SK-N-MC (cell line): ENCODE data around the gene NIPBL.
"Not testable (repeated sequence)": the region's sequence is repeated elsewhere in the genome, so short reads cannot be mapped to it uniquely, and the experiment has no call there.

Experiments
- DNase-seq: peaks from one replicate; pipeline ENCODE4 v3.0.0-alpha.2; 2011; ENCODE audit warnings: low read depth, low spot score
- H3K27ac ChIP-seq: fragments of 200-600 bp; sonication (generic); 2 replicates; pipeline ENCODE4 v1.5.1; 2016; ENCODE audit warnings: mixed run types
- H3K36me3 ChIP-seq: fragments of 200-600 bp; sonication (generic); 2 replicates; pipeline ENCODE4 v1.6.1; 2017; ENCODE audit warnings: antibody characterized with exemption, low read length, mixed read lengths; ENCODE audit not compliant: insufficient read depth
- H3K4me3 ChIP-seq: fragments of 200-600 bp; sonication (generic); 2 replicates; pipeline ENCODE4 v1.5.1; 2016
- H3K9ac ChIP-seq: fragments of 200-600 bp; sonication (generic); 2 replicates; pipeline ENCODE4 v1.8.0; 2017; ENCODE audit warnings: mixed run types, mixed read lengths; ENCODE audit not compliant: insufficient read length
- H3K9me3 ChIP-seq: fragments of 200-600 bp; sonication (generic); 2 replicates; pipeline ENCODE4 v1.6.1; 2017; ENCODE audit warnings: low read depth, mild to moderate bottlenecking, antibody characterized with exemption, low read length, moderate library complexity, mixed read lengths
- EZH2 ChIP-seq: fragments of 200-600 bp; sonication (generic); IDR thresholded peaks from one replicate; pipeline ENCODE4 v1.6.1; 2017; ENCODE audit warnings: antibody characterized with exemption
- FOXP2 ChIP-seq: optimal IDR thresholded peaks from 2 replicates; pipeline ENCODE3; 2011; ENCODE audit warnings: mild to moderate bottlenecking, moderate library complexity; ENCODE audit not compliant: insufficient read depth; ENCODE audit errors: extremely low read length, control extremely low read depth
- POLR2AphosphoS5 ChIP-seq: IDR thresholded peaks from 2 replicates; pipeline ENCODE4 v1.6.1; 2012; ENCODE audit warnings: mild to moderate bottlenecking, low read depth, low read length, borderline replicate concordance

NIPBL gene

GRCh38 chr5:36894954-36895353, 18.4 kb downstream of the NIPBL start:
- H3K9me3 ChIP-seq = peaks cover 24% of the 10 kb centered on the region; the same call in 1 of the 2 replicates
- H3K4me3 ChIP-seq = no peak overlapping the region
- no peak overlapping the region for H3K27ac ChIP-seq
- no peak overlapping the region for H3K9ac ChIP-seq
- H3K36me3 ChIP-seq = peaks cover 26% of the 10 kb centered on the region
- no peak for TF ChIP-seq POLR2AphosphoS5
- TF ChIP-seq EZH2 = no peak
- TF ChIP-seq FOXP2 = no peak
- no peak for DNase-seq

GRCh38 chr5:36896476-36896875, 19.9 kb downstream of the NIPBL start:
- Histone ChIP-seq H3K9ac (no peak overlapping the region), H3K9me3 (peaks cover 24% of the 10 kb centered on the region; the same call in 1 of the 2 replicates), H3K27ac (no peak overlapping the region), H3K4me3 (no peak overlapping the region), H3K36me3 (peaks cover 13% of the 10 kb centered on the region; the same call in 1 of the 2 replicates)
- TF ChIP-seq POLR2AphosphoS5 = no peak
- TF ChIP-seq EZH2 = no peak
- TF ChIP-seq FOXP2 = no peak
- no peak for DNase-seq

GRCh38 chr5:36897616-36898015, 21.0 kb downstream of the NIPBL start:
- DNase-seq = no peak
- Histone ChIP-seq H3K27ac (no peak overlapping the region), H3K4me3 (no peak overlapping the region), H3K36me3 (0 out of 2 replicates have a peak, but pooled peaks cover 7% of the 10 kb centered on the region), H3K9ac (no peak overlapping the region), H3K9me3 (peaks cover 24% of the 10 kb centered on the region; the same call in 1 of the 2 replicates)
- TF ChIP-seq POLR2AphosphoS5 (no peak), FOXP2 (no peak), EZH2 (no peak)

- Histone ChIP-seq H3K4me3 (no peak overlapping the region), H3K36me3 (0 out of 2 replicates have a peak, but pooled peaks cover 3% of the 10 kb centered on the region), H3K27ac (no peak overlapping the region), H3K9ac (no peak overlapping the region), H3K9me3 (peaks cover 13% of the 10 kb centered on the region; the same call in 1 of the 2 replicates)
- DNase-seq = no peak
- no peak for TF ChIP-seq POLR2AphosphoS5
- no peak for TF ChIP-seq EZH2
- no peak for TF ChIP-seq FOXP2
Observed at GRCh38 chr5:36899860-36900259, 23.3 kb downstream of the NIPBL start.

- no peak for DNase-seq
- H3K27ac ChIP-seq = no peak overlapping the region
Observed at GRCh38 chr5:36900283-36900682, 23.7 kb downstream of the NIPBL start.

GRCh38 chr5:36901077-36901476, 24.5 kb downstream of the NIPBL start:
- H3K9me3 ChIP-seq, H3K36me3 ChIP-seq, H3K4me3 ChIP-seq, DNase-seq, H3K9ac ChIP-seq, H3K27ac ChIP-seq: not testable (repeated sequence)

More at GRCh38 chr5:36900283-36900682, 23.7 kb downstream of the NIPBL start:
- Histone ChIP-seq H3K4me3 (no peak overlapping the region), H3K9ac (no peak overlapping the region), H3K36me3 (no peaks in the 10 kb centered on the region), H3K9me3 (peaks cover 9% of the 10 kb centered on the region; the same call in 1 of the 2 replicates)
- no peak for TF ChIP-seq FOXP2
- no peak for TF ChIP-seq POLR2AphosphoS5
- TF ChIP-seq EZH2 = no peak

- Histone ChIP-seq H3K9me3 (no peaks in the 10 kb centered on the region; the same call in 1 of the 2 replicates), H3K4me3 (no peak overlapping the region), H3K36me3 (no peaks in the 10 kb centered on the region), H3K9ac (no peak overlapping the region), H3K27ac (no peak overlapping the region)
- TF ChIP-seq POLR2AphosphoS5 = no peak
- no peak for TF ChIP-seq FOXP2
- TF ChIP-seq EZH2 = no peak
- DNase-seq = no peak
Observed at GRCh38 chr5:36901856-36902255, 25.3 kb downstream of the NIPBL start.

GRCh38 chr5:36902353-36902752, 25.8 kb downstream of the NIPBL start:
- no peak for DNase-seq
- no peak for TF ChIP-seq POLR2AphosphoS5
- TF ChIP-seq FOXP2 = no peak
- TF ChIP-seq EZH2 = no peak
- no peaks in the 10 kb centered on the region; the same call in 1 of the 2 replicates for H3K9me3 ChIP-seq

GRCh38 chr5:36904677-36905076, 28.1 kb downstream of the NIPBL start:
- no peak for DNase-seq

More at GRCh38 chr5:36902353-36902752, 25.8 kb downstream of the NIPBL start:
- no peaks in the 10 kb centered on the region for H3K36me3 ChIP-seq
- no peak overlapping the region for H3K27ac ChIP-seq
- no peak overlapping the region for H3K4me3 ChIP-seq
- no peak overlapping the region for H3K9ac ChIP-seq

More at GRCh38 chr5:36904677-36905076, 28.1 kb downstream of the NIPBL start:
- TF ChIP-seq EZH2 = no peak
- no peak for TF ChIP-seq POLR2AphosphoS5
- TF ChIP-seq FOXP2 = no peak
- no peak overlapping the region for H3K9ac ChIP-seq
- H3K9me3 ChIP-seq = no peaks in the 10 kb centered on the region; the same call in 1 of the 2 replicates
- no peaks in the 10 kb centered on the region for H3K36me3 ChIP-seq
- no peak overlapping the region for H3K4me3 ChIP-seq
- no peak overlapping the region for H3K27ac ChIP-seq
